DOHH2 (cell line): Measurements from ENCODE around the gene ATXN7L3B.

Source experiments
- CTCF ChIP-seq: fragments of 200-600 bp; sonication (generic); IDR thresholded peaks from one replicate; pipeline ENCODE4 v1.5.1; 2014; ENCODE audit warnings: antibody characterized with exemption, mild to moderate bottlenecking, low read depth, low read length; ENCODE audit not compliant: poor library complexity, severe bottlenecking
- EZH2phosphoT487 ChIP-seq: fragments of 200-600 bp; sonication (generic); IDR thresholded peaks from 2 replicates; pipeline ENCODE4 v1.6.1; 2017; ENCODE audit warnings: borderline replicate concordance, mild to moderate bottlenecking, antibody characterized with exemption, low read length, moderate library complexity, mixed read lengths

GRCh38 chr12:74559728-74560127, 22.1 kb downstream of the ATXN7L3B start:
- no peak for TF ChIP-seq CTCF
- no peak for TF ChIP-seq EZH2phosphoT487
